HG02798 (cell line): ENCODE measurements around the gene SLC43A3.

Experiments used
- ATAC-seq: cut with Tn5 transposase; IDR thresholded peaks from one replicate; pipeline ENCODE4 v1.9.1; 2021; ENCODE audit warnings: mild to moderate bottlenecking; ENCODE audit not compliant: unreplicated experiment, poor library complexity

SLC43A3 gene

GRCh38 chr11:57426929-57427726 lies at the start of gene SLC43A3:
Gene SLC43A3, minus strand, starts transcription at chr11:57427121. Its CDS starts 949 bp downstream, at chr11:57426172.
- peak; percentile 70 for ATAC-seq

DNA sequence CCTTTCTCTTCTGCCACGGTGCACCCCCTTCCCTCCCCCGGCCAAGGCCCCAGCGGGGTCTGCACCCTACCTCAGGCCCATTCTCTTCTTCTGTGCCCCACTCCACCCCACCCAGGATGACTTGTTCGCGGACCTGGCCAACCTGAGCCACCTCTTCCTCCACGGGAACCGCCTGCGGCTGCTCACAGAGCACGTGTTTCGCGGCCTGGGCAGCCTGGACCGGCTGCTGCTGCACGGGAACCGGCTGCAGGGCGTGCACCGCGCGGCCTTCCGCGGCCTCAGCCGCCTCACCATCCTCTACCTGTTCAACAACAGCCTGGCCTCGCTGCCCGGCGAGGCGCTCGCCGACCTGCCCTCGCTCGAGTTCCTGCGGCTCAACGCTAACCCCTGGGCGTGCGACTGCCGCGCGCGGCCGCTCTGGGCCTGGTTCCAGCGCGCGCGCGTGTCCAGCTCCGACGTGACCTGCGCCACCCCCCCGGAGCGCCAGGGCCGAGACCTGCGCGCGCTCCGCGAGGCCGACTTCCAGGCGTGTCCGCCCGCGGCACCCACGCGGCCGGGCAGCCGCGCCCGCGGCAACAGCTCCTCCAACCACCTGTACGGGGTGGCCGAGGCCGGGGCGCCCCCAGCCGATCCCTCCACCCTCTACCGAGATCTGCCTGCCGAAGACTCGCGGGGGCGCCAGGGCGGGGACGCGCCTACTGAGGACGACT lies 49.3 kb upstream of the SLC43A3 start:
- peak; percentile 35 for ATAC-seq

- ATAC-seq: peak; percentile 28
Observed at GRCh38 chr11:57475671-57476046, 48.7 kb upstream of the SLC43A3 start.

GRCh38 chr11:57475191-57475590 lies 48.3 kb upstream of the SLC43A3 start:
- no peak for ATAC-seq

DNA sequence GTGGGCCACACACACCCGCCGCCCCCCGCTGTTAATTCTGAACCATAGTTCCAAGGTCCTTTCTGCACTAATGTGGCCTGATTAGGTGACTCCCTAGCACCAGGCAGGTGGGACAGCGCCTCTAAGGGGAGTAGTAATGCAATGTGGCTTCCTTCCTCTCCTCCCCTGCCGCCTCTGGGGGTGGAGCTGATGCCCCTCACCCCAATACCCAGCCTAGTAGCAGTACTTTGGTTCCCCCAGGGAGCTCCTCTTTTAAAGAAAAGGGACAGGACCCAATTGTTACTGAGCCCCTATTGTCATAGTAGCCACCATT lies 47.8 kb upstream of the SLC43A3 start:
- ATAC-seq: no peak

- ATAC-seq: no peak
Observed at GRCh38 chr11:57474017-57474802, 47.3 kb upstream of the SLC43A3 start.

- no peak for ATAC-seq
Observed at GRCh38 chr11:57473285-57473841, 46.4 kb upstream of the SLC43A3 start.

DNA sequence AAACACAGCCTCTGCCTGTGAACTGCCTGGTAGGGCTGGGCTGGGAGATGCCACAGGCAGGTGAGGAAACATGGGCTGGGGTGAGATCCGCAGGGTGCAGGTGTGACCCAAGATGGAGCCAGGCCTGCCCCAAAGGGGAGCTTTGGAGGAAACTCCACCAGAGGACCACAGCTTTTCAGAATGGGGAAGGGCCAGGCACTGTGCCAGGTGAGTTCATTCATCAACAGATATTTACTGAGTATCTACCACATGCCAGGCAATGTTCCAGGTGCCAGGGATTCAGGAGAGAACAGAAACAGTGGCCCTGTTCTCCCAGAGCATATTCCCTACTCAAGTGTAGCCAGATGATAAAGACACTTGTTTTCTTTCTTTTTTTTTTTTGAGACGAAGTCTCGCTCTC lies 44.6 kb upstream of the SLC43A3 start:
- no peak for ATAC-seq

DNA sequence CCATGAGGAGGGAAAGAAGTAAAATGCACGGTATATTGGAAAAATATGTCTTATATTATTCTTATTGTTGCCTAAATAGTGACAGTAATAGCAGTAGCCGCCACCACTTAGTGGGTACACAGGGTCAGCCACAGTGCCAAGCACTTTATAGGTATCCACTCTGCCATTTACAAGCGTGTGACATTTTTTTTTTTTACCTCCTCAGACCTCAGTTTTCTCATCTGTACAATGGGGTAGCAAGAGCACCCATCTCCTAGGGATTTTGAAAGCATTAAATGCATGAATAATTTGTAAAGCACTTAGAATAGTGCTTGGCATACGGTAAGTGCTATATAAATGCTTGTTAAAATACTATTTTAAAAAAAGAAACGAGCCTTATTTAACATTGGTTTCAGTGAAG lies 42.3 kb upstream of the SLC43A3 start:
- no peak for ATAC-seq

GRCh38 chr11:57468276-57468675 lies 41.4 kb upstream of the SLC43A3 start:
- no peak for ATAC-seq

GRCh38 chr11:57467508-57468157 lies 40.7 kb upstream of the SLC43A3 start:
- ATAC-seq: no peak

GRCh38 chr11:57466680-57467079 lies 39.8 kb upstream of the SLC43A3 start:
- no peak for ATAC-seq

DNA sequence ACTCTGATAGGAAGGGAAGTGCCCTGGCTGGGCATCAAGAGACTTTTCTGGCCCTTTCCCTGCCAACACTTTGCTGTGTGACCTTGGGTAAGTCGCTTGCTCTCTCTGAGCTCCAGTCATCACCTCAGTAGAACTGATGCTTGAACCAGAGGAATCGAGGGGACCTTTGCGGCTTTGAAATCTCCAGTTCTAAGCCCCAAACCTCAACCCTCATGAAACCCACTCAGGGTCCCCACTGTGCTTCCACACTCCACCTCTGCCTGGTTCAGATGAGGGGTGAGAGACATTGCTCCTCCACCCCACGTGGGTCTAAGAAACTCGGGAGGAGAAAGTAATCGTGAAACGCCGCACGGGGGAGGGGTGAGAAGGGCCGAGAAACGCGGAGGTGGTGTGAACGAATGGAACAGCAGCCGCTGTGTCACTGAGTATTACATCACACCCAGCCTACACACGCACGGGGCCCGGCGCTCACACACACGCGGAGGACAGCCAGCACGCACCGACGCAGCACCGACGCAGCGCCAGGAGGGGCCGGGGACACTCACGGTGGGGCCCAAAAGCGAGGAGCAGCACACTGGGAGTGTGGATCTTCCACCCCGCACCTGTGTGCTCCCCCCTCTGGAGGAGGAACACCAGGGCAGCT lies 37.7 kb upstream of the SLC43A3 start:
- no peak for ATAC-seq

DNA sequence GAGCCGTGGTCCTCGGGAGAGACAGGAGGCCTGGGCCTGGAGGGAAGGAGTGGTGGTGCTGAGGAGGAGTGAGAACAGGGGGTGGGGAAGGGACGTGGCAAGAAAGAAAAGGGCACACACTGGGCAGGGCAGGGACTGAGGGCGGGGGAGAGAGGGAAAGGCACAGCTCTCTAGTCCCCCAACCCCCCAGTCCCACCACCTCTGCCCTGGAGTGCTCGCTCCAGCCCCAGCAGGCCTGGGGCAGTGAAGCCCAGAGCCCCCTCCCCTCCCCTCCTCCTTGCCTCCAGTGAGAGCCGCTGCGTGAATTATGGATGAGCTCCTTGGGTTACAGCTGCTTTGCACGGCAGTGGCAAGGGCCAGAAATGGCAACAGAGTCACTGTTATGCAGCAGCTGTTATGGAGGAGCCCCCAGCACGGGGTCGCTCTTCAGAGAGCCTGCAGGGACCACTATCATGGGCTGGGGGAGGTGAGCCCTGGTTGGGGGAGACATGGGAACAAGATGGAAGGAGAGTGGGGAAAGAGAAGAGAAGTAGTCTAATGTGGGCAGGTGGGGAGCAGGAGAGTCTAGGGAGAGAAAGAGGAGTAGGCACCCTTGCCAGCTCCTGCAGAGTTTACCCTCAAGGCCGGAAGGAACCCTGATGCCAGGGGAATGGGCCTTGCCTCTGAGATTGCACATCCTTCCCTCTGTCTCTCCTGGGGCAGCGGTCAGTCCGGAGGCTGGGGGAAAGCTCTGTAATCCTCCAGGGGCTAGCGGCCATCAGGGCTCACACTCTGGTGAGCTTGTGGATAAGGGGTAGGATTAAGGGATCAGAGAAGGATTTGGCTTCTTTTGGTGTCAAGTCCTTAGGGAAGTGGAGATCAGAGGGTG lies 37.0 kb upstream of the SLC43A3 start:
- ATAC-seq: no peak

GRCh38 chr11:57462597-57462996 lies 35.7 kb upstream of the SLC43A3 start:
- ATAC-seq: no peak

DNA sequence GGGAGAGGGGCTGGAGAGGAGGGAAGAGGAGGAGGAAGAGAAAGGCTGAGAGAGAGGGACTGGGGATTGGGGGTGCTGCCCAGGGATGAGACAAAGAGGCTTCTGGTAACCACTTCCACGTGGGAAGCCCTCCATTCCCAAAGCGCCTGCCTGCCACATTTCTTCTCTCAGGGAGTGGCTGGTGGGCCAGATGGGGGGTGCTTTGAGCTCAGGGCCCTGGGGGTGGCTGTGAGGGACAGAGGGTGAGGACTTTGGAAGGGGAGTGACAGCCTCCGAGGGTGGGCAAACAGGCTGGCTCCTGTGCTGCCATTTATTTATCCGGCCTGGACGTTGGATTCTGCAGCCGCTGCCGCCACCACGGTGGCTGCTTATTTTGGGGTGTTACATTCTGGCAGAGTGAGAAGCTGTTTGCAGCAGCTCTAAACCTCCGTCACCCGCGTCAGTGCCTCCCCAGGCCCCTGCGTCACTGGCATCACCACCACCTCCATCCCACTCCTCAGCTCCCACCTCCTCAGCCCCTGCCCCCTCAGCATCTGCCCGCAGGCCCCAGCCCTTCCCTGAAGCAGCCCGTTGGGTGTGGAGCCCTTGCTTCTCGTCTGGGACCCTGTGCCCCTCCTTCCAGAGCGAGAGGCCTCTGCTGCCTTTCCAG lies 35.0 kb upstream of the SLC43A3 start:
- no peak for ATAC-seq

DNA sequence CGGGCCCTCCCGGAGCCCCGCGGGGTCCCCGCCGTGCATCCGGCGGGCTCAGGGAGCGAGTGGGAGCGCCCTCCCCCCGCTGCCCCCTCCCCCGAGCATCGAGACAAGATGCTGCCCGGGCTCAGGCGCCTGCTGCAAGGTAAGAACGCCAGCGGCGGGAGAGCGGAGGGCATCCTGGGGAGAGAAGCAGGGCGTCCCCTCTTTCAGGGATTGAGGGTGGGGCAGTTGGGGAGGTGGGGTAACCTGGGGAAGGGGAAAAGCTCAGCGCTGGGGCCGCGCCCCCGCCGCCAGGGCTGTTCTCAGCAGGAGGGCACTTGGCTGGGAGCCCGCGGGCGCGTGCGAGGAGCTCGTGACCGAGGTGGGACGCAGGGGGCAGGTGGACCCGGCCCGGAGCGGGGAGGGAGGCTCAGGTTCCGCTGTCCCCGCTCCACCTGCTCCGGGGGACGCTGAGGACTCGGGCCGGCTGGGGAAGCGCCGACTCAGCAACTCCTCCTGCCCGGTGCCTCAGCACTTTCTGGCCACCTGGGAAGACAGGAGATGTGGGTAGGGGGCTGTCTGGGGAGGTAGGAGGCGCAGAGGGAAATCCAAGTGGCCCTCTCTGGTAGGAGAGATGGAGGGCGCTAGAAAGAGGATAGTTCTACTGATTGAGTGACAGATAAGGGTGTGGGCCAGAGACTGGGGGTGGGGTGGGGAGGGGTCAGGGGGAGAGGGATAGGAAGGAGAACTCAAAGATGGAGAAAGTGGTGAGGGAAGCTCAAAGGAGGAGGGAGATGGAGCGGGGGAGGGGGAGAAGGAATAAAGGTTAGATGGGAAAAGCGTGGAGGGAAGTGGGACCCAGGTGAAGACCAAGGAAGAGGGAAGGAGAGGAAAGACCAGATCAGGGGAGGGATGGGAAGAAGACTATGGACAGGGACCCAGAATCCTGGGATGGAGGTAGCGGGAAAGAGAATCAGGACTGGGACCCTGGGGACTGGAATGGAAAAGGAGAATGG lies 34.1 kb upstream of the SLC43A3 start:
- no peak for ATAC-seq
